T follicular helper cell (primary cell): Measurements from ENCODE around the gene KIAA2012.
"Not testable (repeated sequence)": the region's sequence is repeated elsewhere in the genome, so short reads cannot be mapped to it uniquely, and the experiment has no call there.

Experiments used
- DNase-seq: peaks from one replicate; pipeline ENCODE4 v3.0.0-alpha.2; 2020; ENCODE audit warnings: low read depth

KIAA2012 gene

GRCh38 chr2:202118168-202118567 lies 45.1 kb downstream of the KIAA2012 start:
- DNase-seq = no peak

GRCh38 chr2:202120828-202121227 lies 47.8 kb downstream of the KIAA2012 start:
- DNase-seq = no peak

GRCh38 chr2:202121532-202122162 lies 48.6 kb downstream of the KIAA2012 start:
- no peak for DNase-seq

- no peak for DNase-seq
These were observed 49.1 kb downstream of the KIAA2012 start for GRCh38 chr2:202122163-202122540.

GRCh38 chr2:202122980-202123720 lies 50.1 kb downstream of the KIAA2012 start:
- DNase-seq = no peak

- no peak for DNase-seq
These were observed 51.2 kb downstream of the KIAA2012 start for GRCh38 chr2:202124286-202124685.

- DNase-seq = no peak
These were observed 54.8 kb downstream of the KIAA2012 start for GRCh38 chr2:202127687-202128331.

- DNase-seq = no peak
These were observed 56.8 kb downstream of the KIAA2012 start for GRCh38 chr2:202129841-202130240.

- no peak for DNase-seq
These were observed 60.3 kb downstream of the KIAA2012 start for GRCh38 chr2:202133200-202133908.

- DNase-seq = no peak
These were observed 60.8 kb downstream of the KIAA2012 start for GRCh38 chr2:202133909-202134265.

GRCh38 chr2:202135091-202135874 lies 62.2 kb downstream of the KIAA2012 start:
- no peak for DNase-seq

- DNase-seq = not testable (repeated sequence)
These were observed 63.0 kb downstream of the KIAA2012 start for GRCh38 chr2:202136039-202136438.

GRCh38 chr2:202136526-202136925 lies 63.5 kb downstream of the KIAA2012 start:
- DNase-seq = no peak

GRCh38 chr2:202140522-202141252 lies 67.6 kb downstream of the KIAA2012 start:
- DNase-seq = no peak

- DNase-seq = no peak
These were observed 68.4 kb downstream of the KIAA2012 start for GRCh38 chr2:202141329-202141947.

- DNase-seq = no peak
These were observed 69.5 kb downstream of the KIAA2012 start for GRCh38 chr2:202142540-202142939.

- DNase-seq = no peak
These were observed 74.7 kb downstream of the KIAA2012 start for GRCh38 chr2:202147775-202148174.

GRCh38 chr2:202148515-202149154 lies 75.6 kb downstream of the KIAA2012 start:
- DNase-seq = no peak

- DNase-seq = no peak
These were observed 76.2 kb downstream of the KIAA2012 start for GRCh38 chr2:202149155-202149762.

- no peak for DNase-seq
These were observed 76.9 kb downstream of the KIAA2012 start for GRCh38 chr2:202149936-202150335.
